Right forelimb (tissue), 1 donor: ENCODE data around the gene UGT2B10.
"Not testable (repeated sequence)": the region's sequence is repeated elsewhere in the genome, so short reads cannot be mapped to it uniquely, and the experiment has no call there.

Experiments
- DNase-seq: peaks from one replicate; pipeline ENCODE4 v3.0.0-alpha.2; 2018

The UGT2B10 gene

DNA sequence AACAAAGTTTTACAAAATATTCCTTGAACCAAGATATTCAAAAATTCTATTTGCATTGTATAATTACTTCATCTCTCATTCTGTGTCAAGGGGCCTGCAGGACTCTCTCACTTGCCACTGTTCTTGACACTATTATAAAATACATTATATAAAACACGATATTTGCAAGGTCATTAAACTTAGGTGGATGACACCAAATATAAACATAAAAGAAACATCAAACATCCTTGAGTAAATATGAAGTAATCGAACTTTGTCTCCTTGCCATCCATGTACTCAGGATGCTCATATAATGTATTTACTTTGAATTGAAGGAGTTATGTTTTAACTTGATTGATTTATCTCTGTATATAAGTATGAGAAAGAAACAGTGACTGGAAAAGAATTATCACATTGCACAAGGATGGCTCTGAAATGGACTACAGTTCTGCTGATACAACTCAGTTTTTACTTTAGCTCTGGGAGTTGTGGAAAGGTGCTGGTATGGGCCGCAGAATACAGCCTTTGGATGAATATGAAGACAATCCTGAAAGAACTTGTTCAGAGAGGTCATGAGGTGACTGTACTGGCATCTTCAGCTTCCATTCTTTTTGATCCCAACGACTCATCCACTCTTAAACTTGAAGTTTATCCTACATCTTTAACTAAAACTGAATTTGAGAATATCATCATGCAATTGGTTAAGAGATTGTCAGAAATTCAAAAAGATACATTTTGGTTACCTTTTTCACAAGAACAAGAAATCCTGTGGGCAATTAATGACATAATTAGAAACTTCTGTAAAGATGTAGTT lies at the start of gene UGT2B10:
Gene UGT2B10, plus strand, starts transcription at position 378 of the 793 bp plus-strand sequence. Its CDS starts 26 bp downstream, at position 404.
- DNase-seq, result not testable (repeated sequence)

DNA sequence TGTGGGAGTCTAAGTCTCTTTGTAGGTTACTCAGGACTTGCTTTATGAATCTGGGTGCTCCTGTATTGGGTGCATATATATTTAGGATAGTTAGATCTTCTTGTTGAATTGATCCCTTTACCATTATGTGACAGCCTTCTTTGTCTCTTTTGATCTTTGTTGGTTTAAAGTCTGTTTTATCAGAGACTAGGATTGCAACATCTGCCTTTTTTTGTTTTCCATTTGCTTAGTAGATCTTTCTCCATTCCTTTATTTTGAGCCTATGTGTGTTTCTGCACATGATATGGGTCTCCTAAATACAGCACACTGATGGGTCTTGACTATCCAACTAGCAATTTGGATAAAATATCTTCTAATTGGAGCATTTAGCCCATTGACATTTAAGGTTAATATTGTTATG lies 44.0 kb upstream of the UGT2B10 start:
- not testable (repeated sequence) for DNase-seq

DNA sequence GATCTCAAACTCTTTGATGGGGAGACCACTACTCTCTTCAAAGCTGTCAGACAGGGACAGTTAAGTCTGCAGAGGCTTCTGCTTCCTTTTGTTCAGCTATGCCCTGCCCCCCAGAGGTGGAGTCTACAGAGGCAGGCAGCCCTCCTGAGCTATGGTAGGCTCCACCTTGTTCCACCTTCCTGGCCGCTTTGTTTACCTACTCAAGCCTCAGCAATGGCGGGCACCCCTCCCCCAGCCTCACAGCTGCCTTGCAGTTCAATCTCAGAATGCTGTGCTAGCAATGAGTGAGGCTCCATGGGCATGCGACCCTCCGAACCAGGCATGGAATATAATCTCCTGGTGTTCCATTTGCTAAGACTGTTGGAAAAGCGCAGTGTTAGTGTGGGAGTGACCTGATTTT lies 42.1 kb upstream of the UGT2B10 start:
- no peak for DNase-seq

DNA sequence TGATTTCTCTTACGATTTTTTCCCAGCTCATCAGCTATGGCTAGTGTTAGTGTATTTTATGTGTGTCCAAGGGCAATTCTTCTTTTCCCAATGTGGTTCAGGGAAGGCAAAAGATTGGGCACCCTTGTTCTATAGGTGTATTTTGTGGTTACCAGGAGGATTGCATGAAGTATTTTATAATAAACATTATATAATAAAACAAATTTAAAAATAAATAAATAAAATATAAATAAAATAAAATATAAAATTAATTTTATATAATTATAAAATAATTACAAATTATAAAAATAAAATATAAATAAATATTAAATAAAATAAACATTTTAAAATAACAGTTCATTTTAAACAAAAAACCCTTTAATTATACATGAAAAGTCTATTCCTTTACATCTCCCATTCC lies 35.6 kb upstream of the UGT2B10 start:
- no peak for DNase-seq

DNA sequence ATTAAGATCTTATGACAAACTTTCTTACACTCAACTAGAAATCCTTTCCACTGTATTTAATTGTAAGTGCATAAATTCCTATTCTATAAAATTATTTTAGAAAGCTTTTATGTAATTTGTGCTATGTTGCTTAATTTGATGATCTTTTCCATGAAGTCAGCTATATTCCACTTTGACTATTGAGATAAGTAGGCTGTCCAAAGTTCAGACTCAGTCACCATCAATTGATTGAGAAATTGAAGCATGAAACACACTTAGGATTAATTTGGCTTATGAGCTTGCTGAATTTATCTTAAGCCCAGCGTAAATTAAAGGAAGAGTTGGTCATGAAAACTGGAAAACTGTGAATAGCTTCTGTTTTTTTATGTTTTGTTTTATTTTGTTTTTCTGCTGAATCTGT lies 18.7 kb upstream of the UGT2B10 start:
- DNase-seq, result no peak

DNA sequence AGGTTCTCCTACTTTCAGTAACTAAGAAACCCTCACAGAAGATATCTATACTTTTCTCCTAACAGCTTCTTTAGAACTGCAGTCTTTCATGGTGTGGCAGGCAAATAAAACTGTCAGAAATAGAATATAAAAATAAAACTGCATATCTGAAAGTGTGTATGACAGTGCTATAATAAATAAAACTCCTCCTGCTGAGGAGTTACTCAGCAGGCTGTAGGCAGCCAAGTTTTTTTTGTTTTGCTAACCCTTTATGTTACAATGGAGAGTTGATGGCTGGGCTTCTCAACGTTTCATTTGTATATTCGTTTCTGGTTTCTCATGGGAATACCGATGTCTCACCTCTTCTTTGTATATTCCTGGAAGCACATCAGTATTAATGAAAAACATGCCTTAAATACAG lies 18.2 kb upstream of the UGT2B10 start:
- DNase-seq, result no peak

DNA sequence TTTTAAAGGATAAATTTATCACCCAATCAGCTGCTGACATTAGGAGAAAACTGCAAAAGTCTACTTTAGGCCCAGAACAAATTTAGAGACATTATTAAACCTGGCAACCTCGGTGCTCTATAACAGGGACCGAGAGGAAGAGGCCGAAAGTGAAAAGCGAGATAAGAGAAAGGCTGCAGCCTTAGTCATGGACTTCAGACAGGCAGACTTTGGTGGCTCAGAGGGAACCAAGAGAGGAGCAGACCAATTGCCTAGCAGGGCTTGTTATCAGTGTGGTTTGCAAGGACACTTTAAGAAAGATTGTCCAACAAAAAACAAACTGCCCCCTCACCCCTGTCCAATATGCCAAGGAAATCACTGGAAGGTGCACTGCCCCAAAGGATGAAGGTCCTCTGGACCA lies 12.8 kb upstream of the UGT2B10 start:
- DNase-seq, result no peak

DNA sequence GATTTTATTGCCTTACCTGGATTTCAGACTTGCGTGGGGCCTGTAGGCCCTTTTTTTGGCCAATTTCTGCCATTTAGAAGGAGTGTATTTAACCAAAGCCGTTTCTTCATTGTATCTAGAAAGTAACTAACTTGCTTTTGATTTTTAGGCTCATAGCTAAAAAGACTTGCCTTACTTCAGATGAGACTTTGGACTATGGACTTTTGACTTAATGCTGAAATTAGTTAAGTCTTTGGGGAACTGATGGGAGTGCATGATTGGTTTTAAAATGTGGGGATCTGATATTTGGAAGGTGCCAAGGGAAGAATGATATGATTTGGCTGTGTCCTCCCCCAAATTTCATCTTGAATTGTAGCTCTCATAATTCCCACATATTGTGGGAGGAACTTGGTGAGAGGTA lies 7.7 kb upstream of the UGT2B10 start:
- DNase-seq, result no peak

DNA sequence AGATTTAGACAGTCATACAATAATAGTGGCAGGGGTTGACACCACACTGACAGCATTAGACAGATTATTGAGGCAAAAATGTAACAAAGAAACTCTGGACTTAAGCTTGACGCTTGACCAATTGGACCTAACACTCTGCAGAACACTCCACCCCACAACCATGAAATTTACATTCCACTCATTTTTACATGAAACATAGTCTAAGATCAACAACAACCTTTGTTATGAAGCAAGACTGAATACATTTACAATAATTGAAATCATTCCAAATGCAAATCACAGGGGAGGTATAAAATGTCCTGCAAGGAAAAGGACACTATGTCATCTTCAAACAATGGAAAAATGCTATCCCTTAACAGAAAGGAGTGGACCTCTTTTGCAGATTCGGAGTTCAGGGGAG lies 4.9 kb upstream of the UGT2B10 start:
- DNase-seq, result no peak

DNA sequence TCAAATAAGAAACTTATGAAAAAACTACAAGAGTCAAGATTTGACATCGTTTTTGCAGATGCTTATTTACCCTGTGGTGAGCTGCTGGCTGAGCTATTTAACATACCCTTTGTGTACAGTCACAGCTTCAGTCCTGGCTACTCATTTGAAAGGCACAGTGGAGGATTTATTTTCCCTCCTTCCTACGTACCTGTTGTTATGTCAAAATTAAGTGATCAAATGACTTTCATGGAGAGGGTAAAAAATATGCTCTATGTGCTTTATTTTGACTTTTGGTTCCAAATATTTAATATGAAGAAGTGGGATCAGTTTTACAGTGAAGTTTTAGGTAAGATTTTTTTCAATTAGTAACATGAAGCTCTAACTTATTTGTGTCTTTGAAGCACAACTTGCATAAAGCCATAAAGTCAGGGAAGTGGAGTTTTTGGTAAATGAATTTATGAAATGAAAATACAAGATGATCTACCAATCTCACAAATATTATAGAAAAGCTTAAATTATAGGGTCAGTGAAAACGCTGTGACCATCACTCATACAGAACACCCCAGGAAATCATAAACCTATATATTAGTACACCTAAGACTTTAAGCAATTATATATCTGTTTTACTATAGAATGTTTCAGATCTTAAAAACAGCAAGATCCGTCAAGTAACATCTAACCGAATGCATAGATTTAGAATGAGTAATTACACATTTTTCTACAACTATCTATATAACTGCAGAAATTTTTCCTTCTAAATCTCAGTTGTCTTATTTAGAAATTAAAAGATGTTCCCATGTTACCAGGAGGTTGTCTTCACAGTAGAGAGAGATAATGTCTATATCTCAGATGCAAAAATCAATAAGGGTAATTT lies 844 bp downstream of the UGT2B10 start:
- DNase-seq, result not testable (repeated sequence)

DNA sequence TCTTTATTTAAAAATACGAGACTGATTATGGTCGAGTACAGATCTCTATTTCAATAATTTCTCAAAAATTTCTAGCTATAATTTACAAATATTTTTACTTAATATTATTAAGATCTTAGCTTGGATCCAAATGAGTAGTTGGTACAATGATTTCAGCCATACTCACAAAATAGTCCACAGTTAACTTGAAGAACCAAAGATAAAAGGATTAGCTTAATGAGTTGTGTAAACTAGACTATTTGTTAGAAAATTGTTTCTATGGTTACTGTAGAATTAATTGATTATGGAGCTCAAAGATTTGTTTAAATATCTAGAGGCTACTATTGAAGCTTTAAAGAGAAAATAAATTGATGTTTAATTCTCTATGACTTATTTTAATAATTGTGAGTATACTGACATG lies 1.6 kb downstream of the UGT2B10 start:
- DNase-seq, result no peak

DNA sequence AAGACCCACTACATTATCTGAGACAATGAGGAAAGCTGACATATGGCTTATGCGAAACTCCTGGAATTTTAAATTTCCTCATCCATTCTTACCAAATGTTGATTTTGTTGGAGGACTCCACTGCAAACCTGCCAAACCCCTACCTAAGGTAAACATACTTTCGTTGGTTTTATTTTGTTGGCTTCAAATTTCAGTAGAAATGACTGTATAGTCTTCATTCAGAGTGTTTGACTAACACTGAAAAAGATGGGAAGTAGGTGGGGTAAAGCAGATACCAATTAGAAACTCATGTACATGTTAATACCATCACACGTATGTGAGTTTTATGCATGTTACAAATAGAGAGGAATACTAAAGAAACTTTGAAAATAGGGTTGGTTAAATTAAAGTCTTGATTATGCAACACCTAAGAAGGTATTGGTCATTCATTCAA lies 2.3 kb downstream of the UGT2B10 start:
- not testable (repeated sequence) for DNase-seq

DNA sequence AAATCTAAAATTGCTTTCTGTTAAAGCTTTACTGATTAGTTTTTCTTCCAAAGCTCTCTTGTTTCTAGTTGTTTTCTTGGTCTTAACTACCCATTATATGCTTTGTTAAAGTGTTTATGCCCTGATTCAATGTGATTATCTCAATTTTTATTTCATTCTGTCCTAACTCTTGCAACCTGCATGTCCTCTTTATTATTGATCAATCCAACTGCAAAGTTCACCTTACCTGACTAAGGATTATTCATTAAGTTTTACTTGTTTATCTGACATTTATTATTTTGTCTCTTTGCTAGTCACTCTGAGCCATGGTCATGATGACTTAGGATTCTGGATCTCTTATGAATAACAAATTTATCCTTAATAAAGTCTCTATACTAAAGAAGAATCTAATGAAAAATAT lies 15.8 kb downstream of the UGT2B10 start:
- DNase-seq, result no peak

DNA sequence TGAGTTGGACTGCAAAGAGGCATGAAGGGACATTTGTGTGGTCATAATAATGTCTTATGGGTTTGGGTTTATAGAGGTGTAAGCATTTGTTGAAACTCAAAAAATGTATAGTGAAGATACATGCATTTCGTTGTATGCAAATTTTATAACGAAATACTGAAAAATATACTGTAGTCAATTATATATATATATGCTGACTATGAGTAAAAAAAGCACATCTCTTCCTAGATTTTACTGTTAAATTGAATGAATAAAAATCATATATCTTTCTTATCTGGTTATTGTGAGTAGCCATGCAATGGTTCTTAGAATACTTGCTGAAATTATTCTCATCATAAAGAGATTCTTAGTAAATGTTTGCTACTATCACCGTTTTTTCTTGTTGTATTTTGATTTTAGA lies 34.5 kb downstream of the UGT2B10 start:
- DNase-seq, result no peak

DNA sequence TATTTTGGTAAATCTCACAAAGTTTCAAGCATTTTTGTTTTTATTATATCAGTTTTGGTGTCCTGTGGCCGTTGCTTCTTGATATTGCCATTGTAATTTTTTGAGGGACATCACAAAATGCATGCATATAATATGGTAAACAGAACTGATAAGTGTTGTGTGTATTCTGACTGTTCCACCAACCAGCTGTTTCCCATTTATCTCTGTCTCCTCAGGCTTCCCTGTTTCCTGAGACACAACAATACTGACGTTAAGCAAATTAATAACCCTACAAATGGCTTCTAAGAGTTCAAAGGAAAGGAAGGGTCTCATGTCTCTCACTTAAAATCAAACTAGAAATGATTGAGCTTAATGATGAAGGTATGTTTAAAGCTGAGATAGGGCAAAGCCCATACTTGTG lies 40.0 kb downstream of the UGT2B10 start:
- no peak for DNase-seq

DNA sequence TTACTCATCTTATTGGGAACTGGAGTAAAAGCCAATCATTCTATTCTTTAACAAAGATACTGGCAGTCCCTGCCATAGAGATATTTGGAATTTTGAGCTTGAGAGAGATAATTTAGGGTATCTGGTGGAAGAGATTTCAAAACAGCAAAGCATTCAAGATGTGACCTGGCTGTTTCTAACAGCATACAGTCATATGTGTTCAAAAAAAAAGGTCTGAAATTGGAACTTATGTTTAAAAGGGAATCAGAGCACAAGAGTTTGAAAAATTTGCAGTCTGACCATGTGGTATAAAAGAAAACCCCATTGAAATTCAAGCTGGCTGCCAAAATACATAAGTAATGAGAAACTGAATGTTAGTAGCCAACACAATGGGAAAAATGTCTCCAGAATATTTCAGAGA lies 42.2 kb downstream of the UGT2B10 start:
- no peak for DNase-seq

DNA sequence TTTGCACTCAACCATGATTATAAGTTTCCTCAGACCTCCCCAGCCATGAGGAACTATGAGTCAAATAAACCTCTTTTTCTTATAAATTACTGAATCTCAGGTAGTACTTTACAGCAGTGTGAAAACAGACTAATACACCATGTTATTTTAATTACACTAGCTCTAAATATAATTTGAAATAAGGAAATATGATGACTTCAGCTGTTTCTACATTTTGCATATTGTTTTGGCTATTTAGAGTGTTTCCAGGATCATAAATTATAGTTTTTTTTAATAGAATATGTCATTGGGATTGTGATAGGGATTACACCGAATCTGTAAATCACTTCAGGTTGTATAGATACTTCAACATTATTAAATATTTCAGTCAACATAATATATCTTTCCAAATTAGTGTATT lies 43.9 kb downstream of the UGT2B10 start:
- DNase-seq, result no peak

DNA sequence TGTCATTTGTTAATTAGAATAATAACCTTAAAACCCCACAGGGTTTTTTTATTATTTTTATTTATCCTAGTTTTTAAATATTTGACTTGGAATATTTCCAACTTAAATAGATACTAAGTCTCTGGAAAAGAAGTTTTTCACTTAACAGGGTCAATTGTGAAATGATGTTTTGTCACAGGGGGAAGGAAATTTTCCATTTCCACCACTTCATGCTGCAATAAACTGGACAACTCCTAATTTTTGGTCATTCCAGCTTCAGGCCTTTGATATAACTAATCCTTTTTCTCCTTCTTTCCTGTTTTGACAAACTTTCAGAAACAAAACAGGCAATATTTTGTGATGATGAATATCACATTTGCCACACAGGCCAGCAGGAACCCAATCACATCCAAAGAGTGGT lies 45.3 kb downstream of the UGT2B10 start:
- DNase-seq, result no peak

DNA sequence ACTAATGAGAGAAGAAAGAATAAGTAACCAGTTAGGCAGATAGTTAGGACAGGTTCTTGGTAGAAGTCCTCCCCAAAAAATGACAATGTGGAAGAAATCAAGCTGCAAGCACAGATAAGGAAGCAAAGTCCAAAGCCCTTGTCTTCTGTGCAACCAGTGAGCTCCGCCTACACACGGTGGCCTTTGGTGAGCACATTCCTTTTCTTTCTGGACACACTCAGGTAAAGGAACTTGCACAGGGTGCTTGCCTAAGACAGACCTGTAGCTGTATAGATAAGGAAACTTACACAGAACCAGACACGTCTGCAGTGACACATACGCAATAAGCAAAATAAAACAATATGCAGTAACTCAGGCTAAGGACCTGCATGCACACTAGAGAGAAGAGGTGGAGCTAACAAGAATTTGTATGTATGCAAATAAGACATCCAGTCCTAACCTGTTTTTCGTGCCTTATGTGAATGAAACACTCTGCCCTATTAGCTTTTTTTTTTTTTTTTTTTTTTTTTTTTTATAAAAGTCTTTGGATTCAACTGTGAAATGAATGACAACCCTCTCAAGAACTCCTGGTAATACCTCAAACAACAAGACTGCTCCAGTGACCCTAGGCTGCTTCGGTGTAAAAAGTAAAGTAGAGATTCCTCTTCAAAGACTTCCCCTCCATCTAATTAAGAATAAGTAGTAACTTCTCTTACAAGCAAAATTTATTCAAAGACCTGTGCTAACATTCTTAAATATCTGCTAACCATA lies 48.8 kb downstream of the UGT2B10 start:
- DNase-seq, result no peak

DNA sequence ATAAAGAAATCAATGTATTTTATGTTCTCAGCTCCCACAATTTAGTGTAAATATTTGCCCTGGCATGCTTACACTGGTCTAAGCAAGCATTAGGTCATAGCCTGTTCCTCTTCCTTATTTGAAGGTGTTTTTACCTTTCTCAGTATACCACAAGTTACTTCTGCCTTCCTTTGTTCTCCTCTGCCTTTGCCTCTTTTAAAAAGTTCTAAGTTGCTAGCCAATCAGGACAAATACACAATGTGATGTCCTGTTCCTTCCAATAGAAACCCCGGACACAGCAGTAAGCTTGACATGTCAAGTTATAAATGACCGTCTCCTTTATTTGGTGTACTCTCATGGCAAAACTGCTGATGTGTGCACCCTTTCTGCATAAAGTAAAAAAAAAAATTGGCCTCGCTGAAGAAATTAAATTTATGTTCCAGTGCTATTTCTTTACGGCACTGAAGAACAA lies 49.4 kb downstream of the UGT2B10 start:
- DNase-seq, result no peak

DNA sequence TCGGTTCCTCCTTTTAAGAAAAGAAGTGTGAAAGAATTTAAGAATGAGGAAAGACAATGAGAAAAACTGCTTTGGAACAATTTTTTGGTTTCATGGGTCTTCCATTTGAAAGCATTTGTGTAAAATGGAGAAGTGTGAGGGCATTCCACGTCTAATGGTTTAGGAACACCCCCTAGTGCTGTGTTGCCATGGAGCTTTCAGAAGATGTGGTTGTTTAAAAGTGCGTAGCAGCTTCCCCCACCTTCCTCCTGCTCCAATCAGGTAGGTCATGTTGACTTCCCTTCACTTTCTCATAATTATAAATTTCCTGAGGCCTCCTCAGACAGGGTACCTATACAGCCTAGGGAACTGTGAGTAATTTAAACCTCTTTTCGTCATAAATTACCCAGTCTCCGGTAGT lies 50.0 kb downstream of the UGT2B10 start:
- DNase-seq, result no peak

DNA sequence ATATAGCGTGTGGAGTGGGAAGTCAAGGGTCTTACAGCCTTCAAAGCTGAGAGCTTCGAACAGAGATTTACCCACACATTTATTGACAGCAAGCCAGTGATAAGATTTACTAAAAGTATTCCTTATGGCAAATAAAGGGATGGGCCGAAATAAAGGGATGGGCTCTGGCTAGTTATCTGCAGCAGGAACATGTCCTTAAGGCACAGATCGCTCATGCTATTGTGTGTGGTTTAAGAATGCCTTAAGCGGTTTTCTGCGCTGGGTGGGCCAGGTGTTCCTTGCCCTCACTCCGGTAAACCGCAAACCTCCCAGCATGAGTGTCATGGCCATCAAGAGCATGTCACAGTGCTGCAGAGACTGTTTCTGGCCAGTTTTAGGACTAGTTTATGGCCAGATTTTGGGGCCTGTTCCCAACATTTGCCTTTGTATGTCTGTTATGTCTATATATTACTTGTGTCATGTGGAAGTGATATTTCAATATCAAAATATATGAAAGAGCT lies 53.5 kb downstream of the UGT2B10 start:
- DNase-seq, result no peak
